Mesenteric fat pad (tissue), 1 donor: ENCODE results near the gene PPP2R5E. TPM values are rescaled to one million over a fixed set of nuclear protein-coding genes. Genes with fewer than 3 reads are reported as not detected.

Experiments used
- total RNA-seq: library from RNA; stranded (reverse); fragmentation: NEBNext Ultra II Directional; extraction: Animal tissue kit (Norgen Biotek cat#: 25700); gene quantifications from one replicate; pipeline ENCODE4 v1.2.1, GENCODE V29; 2021
- donor health status: DM: yes; HTN: yes; CAD: no.

The PPP2R5E gene
- total RNA-seq, 1 donor from 2014 or later = 36.0 TPM

Other genes starting within 250 kb of the PPP2R5E start
- gene GPHB5, start 224.4 kb downstream of the PPP2R5E start, total RNA-seq = not detected
- 9.0 TPM for gene WDR89, start 98.5 kb upstream of the PPP2R5E start, total RNA-seq
- gene SGPP1, start 184.7 kb upstream of the PPP2R5E start, total RNA-seq = 20.2 TPM